Activated CD8-positive, alpha-beta memory T cell treated with anti-CD3 and anti-CD28 coated beads for 48 hours (primary cell): ENCODE measurements around the gene TVP23A.
"Not testable (repeated sequence)": the region's sequence is repeated elsewhere in the genome, so short reads cannot be mapped to it uniquely, and the experiment has no call there.

Source experiments
- DNase-seq, 3 experiments: peaks; one replicate each; pipeline ENCODE4 v3.0.0-alpha.2; 2020; ENCODE audit warnings: low read depth in 2 of 3, low spot score in 2 of 3

Gene TVP23A

GRCh38 chr16:10806698-10807097, 11.9 kb downstream of the TVP23A start:
- no peak for DNase-seq

- DNase-seq, result no peak
Measured at GRCh38 chr16:10805334-10805733, 13.3 kb downstream of the TVP23A start.

- no peak for DNase-seq
Measured at GRCh38 chr16:10799736-10800135, 18.9 kb downstream of the TVP23A start.

GRCh38 chr16:10791048-10791447, 27.5 kb downstream of the TVP23A start:
- DNase-seq, result no peak

- not testable (repeated sequence) for DNase-seq
Measured at GRCh38 chr16:10788630-10789029, 30.0 kb downstream of the TVP23A start.

GRCh38 chr16:10787304-10787703, 31.3 kb downstream of the TVP23A start:
- no peak for DNase-seq

GRCh38 chr16:10782628-10783027, 36.0 kb downstream of the TVP23A start:
- DNase-seq, result no peak

GRCh38 chr16:10780628-10781027, 38.0 kb downstream of the TVP23A start:
- no peak for DNase-seq

- DNase-seq, result not testable (repeated sequence)
Measured at GRCh38 chr16:10779908-10780307, 38.7 kb downstream of the TVP23A start.

- no peak for DNase-seq
Measured at GRCh38 chr16:10777356-10777755, 41.2 kb downstream of the TVP23A start.

GRCh38 chr16:10776923-10777322, 41.7 kb downstream of the TVP23A start:
- DNase-seq, result not testable (repeated sequence)

- DNase-seq, result no peak
Measured at GRCh38 chr16:10776280-10776679, 42.3 kb downstream of the TVP23A start.

GRCh38 chr16:10770907-10771306, 47.7 kb downstream of the TVP23A start:
- no peak for DNase-seq

GRCh38 chr16:10769381-10769780, 49.2 kb downstream of the TVP23A start:
- no peak for DNase-seq

GRCh38 chr16:10767127-10767526, 51.5 kb downstream of the TVP23A start:
- no peak for DNase-seq

- peak in 1 of 3 experiments; percentile 8 for DNase-seq
Measured at GRCh38 chr16:10765772-10766171, 52.8 kb downstream of the TVP23A start.

- DNase-seq, result no peak
Measured at GRCh38 chr16:10763456-10763855, 55.1 kb downstream of the TVP23A start.

GRCh38 chr16:10762336-10763016, 56.1 kb downstream of the TVP23A start:
- no peak for DNase-seq

GRCh38 chr16:10761373-10761772, 57.2 kb downstream of the TVP23A start:
- DNase-seq, result no peak

GRCh38 chr16:10760858-10761257, 57.7 kb downstream of the TVP23A start:
- DNase-seq, result no peak

- DNase-seq, result no peak
Measured at GRCh38 chr16:10756574-10756973, 62.0 kb downstream of the TVP23A start.

GRCh38 chr16:10754941-10755340, 63.7 kb downstream of the TVP23A start:
- no peak for DNase-seq

- no peak for DNase-seq
Measured at GRCh38 chr16:10753670-10754069, 64.9 kb downstream of the TVP23A start.
